K562 (cell line): ENCODE data around the gene BAIAP2.

Experiments used
- KLF6 ChIP-seq: fragments of 250-450 bp; sonication (Bioruptor Pico); IDR thresholded peaks from 2 replicates; pipeline ENCODE4 v1.4.0; 2020; ENCODE audit warnings: mild to moderate bottlenecking, moderate library complexity, borderline replicate concordance
- L3MBTL2 ChIP-seq: fragments of 450-650 bp; IDR thresholded peaks from 2 replicates; pipeline ENCODE4 v1.6.1; 2016; ENCODE audit warnings: mild to moderate bottlenecking, moderate library complexity
- LEF1 ChIP-seq: fragments of 450-650 bp; IDR thresholded peaks from 2 replicates; pipeline ENCODE4 v1.6.1; 2016; ENCODE audit warnings: mild to moderate bottlenecking
- SREBF2 ChIP-seq: sonication (generic); formaldehyde crosslinking; IDR thresholded peaks from 2 replicates; pipeline ENCODE4 v1.4.0; 2020; ENCODE audit warnings: mild to moderate bottlenecking, missing genetic modification reagents
- TAF1 ChIP-seq: IDR thresholded peaks from 2 replicates; pipeline ENCODE4 v1.6.1; 2011; ENCODE audit warnings: mild to moderate bottlenecking, low read length, moderate library complexity; ENCODE audit not compliant: insufficient read depth, control insufficient read depth, severe bottlenecking; ENCODE audit errors: extremely low read depth
- ZC3H11A ChIP-seq: IDR thresholded peaks from 2 replicates; pipeline ENCODE4 v1.6.1; 2012; ENCODE audit warnings: low read depth, low read length, improper control_type of control experiment
- ZNF184 ChIP-seq: sonication (generic); formaldehyde crosslinking; IDR thresholded peaks from 2 replicates; pipeline ENCODE4 v1.5.0; 2020; ENCODE audit warnings: missing genetic modification reagents
- ZNF239 ChIP-seq: fragments of 250-450 bp; sonication (Bioruptor Pico); IDR thresholded peaks from 2 replicates; pipeline ENCODE4 v1.4.0; 2020; ENCODE audit warnings: mild to moderate bottlenecking
- TF ChIP-seq, protein P1 (sequence below): fragments of 450-650 bp; IDR thresholded peaks from 2 replicates; pipeline ENCODE4 v1.6.1; 2016; ENCODE audit warnings: low read depth
- TF ChIP-seq, protein P2 (sequence below): IDR thresholded peaks from 3 replicates; pipeline ENCODE4 v1.6.1; 2011; ENCODE audit warnings: borderline replicate concordance, mild to moderate bottlenecking, moderate library complexity; ENCODE audit not compliant: insufficient read length; ENCODE audit errors: extremely low read depth

DNA sequence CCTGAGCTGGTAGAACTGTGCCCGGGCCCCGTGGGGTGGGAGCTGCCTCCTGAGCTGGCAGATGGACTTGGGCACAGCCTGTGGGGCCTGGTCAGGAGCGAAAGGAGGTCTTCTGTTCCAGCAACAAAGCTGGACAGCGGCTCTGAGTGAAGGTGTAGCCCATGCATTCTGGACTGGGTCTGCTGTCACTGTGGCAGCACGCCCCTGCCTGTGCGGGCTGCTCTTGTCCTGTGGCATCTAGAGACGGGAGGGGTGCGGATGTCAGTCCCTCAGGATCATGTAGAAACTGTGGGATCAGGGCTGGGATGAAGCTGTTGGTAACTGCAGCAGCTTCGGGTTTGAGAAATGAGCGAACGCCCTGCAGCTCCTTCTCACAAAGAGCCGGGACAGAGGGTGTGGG, 19.4 kb downstream of the BAIAP2 start:
- TF ChIP-seq ZNF239 (CRISPR knock-in tag) (no peak), TAF1 (no peak), KLF6 (CRISPR knock-in tag) (no peak), LEF1 (no peak), ZNF184 (CRISPR knock-in tag) (no peak), SREBF2 (CRISPR knock-in tag) (no peak), ZC3H11A (no peak), L3MBTL2 (no peak)
- TF ChIP-seq, protein P1, sequence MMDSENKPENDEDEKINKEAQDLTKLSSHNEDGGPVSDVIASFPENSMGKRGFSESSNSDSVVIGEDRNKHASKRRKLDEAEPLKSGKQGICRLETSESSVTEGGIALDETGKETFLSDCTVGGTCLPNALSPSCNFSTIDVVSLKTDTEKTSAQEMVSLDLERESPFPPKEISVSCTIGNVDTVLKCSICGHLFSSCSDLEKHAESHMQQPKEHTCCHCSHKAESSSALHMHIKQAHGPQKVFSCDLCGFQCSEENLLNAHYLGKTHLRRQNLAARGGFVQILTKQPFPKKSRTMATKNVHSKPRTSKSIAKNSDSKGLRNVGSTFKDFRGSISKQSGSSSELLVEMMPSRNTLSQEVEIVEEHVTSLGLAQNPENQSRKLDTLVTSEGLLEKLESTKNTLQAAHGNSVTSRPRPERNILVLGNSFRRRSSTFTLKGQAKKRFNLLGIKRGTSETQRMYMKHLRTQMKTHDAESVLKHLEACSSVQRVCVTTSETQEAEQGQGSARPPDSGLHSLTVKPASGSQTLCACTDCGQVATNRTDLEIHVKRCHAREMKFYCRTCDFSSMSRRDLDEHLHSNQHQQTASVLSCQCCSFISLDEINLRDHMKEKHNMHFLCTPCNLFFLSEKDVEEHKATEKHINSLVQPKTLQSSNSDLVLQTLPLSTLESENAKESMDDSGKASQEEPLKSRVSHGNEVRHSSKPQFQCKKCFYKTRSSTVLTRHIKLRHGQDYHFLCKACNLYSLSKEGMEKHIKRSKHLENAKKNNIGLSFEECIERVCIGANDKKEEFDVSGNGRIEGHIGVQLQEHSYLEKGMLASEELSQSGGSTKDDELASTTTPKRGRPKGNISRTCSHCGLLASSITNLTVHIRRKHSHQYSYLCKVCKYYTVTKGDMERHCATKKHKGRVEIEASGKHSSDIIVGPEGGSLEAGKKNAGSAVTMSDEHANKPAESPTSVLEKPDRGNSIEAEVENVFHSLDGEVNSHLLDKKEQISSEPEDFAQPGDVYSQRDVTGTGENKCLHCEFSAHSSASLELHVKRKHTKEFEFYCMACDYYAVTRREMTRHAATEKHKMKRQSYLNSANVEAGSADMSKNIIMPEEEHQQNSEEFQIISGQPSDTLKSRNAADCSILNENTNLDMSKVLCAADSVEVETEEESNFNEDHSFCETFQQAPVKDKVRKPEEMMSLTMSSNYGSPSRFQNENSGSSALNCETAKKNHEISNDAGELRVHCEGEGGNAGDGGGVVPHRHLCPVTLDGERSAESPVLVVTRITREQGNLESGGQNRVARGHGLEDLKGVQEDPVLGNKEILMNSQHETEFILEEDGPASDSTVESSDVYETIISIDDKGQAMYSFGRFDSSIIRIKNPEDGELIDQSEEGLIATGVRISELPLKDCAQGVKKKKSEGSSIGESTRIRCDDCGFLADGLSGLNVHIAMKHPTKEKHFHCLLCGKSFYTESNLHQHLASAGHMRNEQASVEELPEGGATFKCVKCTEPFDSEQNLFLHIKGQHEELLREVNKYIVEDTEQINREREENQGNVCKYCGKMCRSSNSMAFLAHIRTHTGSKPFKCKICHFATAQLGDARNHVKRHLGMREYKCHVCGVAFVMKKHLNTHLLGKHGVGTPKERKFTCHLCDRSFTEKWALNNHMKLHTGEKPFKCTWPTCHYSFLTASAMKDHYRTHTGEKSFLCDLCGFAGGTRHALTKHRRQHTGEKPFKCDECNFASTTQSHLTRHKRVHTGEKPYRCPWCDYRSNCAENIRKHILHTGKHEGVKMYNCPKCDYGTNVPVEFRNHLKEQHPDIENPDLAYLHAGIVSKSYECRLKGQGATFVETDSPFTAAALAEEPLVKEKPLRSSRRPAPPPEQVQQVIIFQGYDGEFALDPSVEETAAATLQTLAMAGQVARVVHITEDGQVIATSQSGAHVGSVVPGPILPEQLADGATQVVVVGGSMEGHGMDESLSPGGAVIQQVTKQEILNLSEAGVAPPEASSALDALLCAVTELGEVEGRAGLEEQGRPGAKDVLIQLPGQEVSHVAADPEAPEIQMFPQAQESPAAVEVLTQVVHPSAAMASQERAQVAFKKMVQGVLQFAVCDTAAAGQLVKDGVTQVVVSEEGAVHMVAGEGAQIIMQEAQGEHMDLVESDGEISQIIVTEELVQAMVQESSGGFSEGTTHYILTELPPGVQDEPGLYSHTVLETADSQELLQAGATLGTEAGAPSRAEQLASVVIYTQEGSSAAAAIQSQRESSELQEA = no peak
- TF ChIP-seq, protein P2, sequence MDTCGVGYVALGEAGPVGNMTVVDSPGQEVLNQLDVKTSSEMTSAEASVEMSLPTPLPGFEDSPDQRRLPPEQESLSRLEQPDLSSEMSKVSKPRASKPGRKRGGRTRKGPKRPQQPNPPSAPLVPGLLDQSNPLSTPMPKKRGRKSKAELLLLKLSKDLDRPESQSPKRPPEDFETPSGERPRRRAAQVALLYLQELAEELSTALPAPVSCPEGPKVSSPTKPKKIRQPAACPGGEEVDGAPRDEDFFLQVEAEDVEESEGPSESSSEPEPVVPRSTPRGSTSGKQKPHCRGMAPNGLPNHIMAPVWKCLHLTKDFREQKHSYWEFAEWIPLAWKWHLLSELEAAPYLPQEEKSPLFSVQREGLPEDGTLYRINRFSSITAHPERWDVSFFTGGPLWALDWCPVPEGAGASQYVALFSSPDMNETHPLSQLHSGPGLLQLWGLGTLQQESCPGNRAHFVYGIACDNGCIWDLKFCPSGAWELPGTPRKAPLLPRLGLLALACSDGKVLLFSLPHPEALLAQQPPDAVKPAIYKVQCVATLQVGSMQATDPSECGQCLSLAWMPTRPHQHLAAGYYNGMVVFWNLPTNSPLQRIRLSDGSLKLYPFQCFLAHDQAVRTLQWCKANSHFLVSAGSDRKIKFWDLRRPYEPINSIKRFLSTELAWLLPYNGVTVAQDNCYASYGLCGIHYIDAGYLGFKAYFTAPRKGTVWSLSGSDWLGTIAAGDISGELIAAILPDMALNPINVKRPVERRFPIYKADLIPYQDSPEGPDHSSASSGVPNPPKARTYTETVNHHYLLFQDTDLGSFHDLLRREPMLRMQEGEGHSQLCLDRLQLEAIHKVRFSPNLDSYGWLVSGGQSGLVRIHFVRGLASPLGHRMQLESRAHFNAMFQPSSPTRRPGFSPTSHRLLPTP = no peak
